Measurements from ENCODE around the gene ATP6AP2. TPM values are rescaled to one million over a fixed set of nuclear protein-coding genes. Genes with fewer than 3 reads are reported as not detected.

ATP6AP2 gene
- total and polyA plus RNA-seq, 2 of the 13 experiments (the other 11 are each of a cell fraction or from before 2014, with no cell fraction given): 55.6 to 108 TPM

GRCh38 chrX:40580537-40581335, at the start of gene ATP6AP2 (continued):
- peak; percentile 95 for TF ChIP-seq GMEB1 (CRISPR knock-in tag; IDR thresholded peaks at IDR 0.05; ENCODE audit: borderline replicate concordance)
- 0 out of 2 replicates have a peak, but pooled peaks have one; percentile 43 for TF ChIP-seq DR1 (CRISPR knock-in tag; IDR thresholded peaks at IDR 0.05)
- peak; percentile 57 for TF ChIP-seq HDAC1 (CRISPR knock-in tag; IDR thresholded peaks at IDR 0.05)
- peak; percentile 17; the same call in 1 of the 2 replicates for TF ChIP-seq ZNF556 (CRISPR knock-in tag; IDR thresholded peaks at IDR 0.05; ENCODE audit: borderline replicate concordance)
- TF ChIP-seq ZBTB49 (CRISPR knock-in tag; IDR thresholded peaks at IDR 0.05; ENCODE audit: borderline replicate concordance): no peak
- TF ChIP-seq LCORL (IDR thresholded peaks at IDR 0.05): no peak
- peak; percentile 30; the same call in 1 of the 2 replicates for TF ChIP-seq LCORL (CRISPR knock-in tag; IDR thresholded peaks at IDR 0.05)
- peak; percentile 72 for TF ChIP-seq GABPA (IDR thresholded peaks at IDR 0.05; ENCODE audit: low read depth, low read length)
- peak; percentile 88 for TF ChIP-seq GABPA (CRISPR knock-in tag; IDR thresholded peaks at IDR 0.05; ENCODE audit: low read depth)
- TF ChIP-seq HOXA3 (CRISPR knock-in tag; IDR thresholded peaks at IDR 0.05): peak; percentile 57; the same call in 1 of the 2 replicates
- 0 out of 2 replicates have a peak, but pooled peaks have one; percentile 37 for TF ChIP-seq HES4 (CRISPR knock-in tag; IDR thresholded peaks at IDR 0.05; ENCODE audit: borderline replicate concordance)
- TF ChIP-seq NFYB (CRISPR knock-in tag; IDR thresholded peaks at IDR 0.05): peak; percentile 93
- TF ChIP-seq TAF1 (CRISPR knock-in tag; IDR thresholded peaks at IDR 0.05): peak; percentile 60; the same call in 1 of the 2 replicates
- no peak for TF ChIP-seq ZNF670 (CRISPR knock-in tag; IDR thresholded peaks at IDR 0.05; ENCODE audit: borderline replicate concordance)
- TF ChIP-seq MXD1 (CRISPR knock-in tag; IDR thresholded peaks at IDR 0.05): 0 out of 2 replicates have a peak, but pooled peaks have one; percentile 39
- peak; percentile 44 for TF ChIP-seq ZNF883 (CRISPR knock-in tag; IDR thresholded peaks at IDR 0.05; ENCODE audit: not compliant biosample characterization)
- no peak for TF ChIP-seq SRSF4 (IDR thresholded peaks at IDR 0.05; ENCODE audit: low read depth, low read length, poor library complexity, severe bottlenecking)
- 0 out of 2 replicates have a peak, but pooled peaks have one; percentile 17 for TF ChIP-seq ZBTB38 (CRISPR knock-in tag; IDR thresholded peaks at IDR 0.05)
